HUES48 (cell line): ENCODE data around the gene CDC34.

ENCODE experiments used
- H3K27ac ChIP-seq: one replicate; pipeline ENCODE4 v1.7.0; 2013; ENCODE audit warnings: low read depth, low read length, inconsistent platforms
- H3K27me3 ChIP-seq: 2 replicates; pipeline ENCODE4 v1.6.1; 2013; ENCODE audit warnings: mild to moderate bottlenecking, low read length; ENCODE audit not compliant: control insufficient read depth, insufficient read depth
- H3K36me3 ChIP-seq: 2 replicates; pipeline ENCODE4 v1.6.1; 2013; ENCODE audit warnings: low read length; ENCODE audit not compliant: control insufficient read depth, insufficient read depth
- H3K4me1 ChIP-seq: 2 replicates; pipeline ENCODE4 v1.6.1; 2013; ENCODE audit warnings: mild to moderate bottlenecking, low read length; ENCODE audit not compliant: control insufficient read depth, insufficient read depth
- H3K4me3 ChIP-seq: 2 replicates; pipeline ENCODE4 v1.5.1; 2013; ENCODE audit warnings: mild to moderate bottlenecking, low read depth, low read length
- H3K9ac ChIP-seq: 2 replicates; pipeline ENCODE4 v1.6.1; 2013; ENCODE audit warnings: mild to moderate bottlenecking, low read depth, low read length, moderate library complexity
- H3K9me3 ChIP-seq: 2 replicates; pipeline ENCODE4 v1.6.1; 2013; ENCODE audit warnings: low read length; ENCODE audit not compliant: control insufficient read depth, insufficient read depth

The CDC34 gene

GRCh38 chr19:491146-491741 is 40.3 kb upstream of the CDC34 start:
- Histone ChIP-seq H3K27ac (no peak overlapping the region), H3K36me3 (no peaks in the 10 kb centered on the region), H3K4me3 (no peak overlapping the region), H3K4me1 (no peaks in the 10 kb centered on the region), H3K9me3 (no peaks in the 10 kb centered on the region), H3K27me3 (no peaks in the 10 kb centered on the region), H3K9ac (no peak overlapping the region)

- no peak overlapping the region for H3K4me3 ChIP-seq
- H3K9ac ChIP-seq, result no peak overlapping the region
These were observed 39.4 kb upstream of the CDC34 start for GRCh38 chr19:492091-492531.

GRCh38 chr19:493391-494170 is 38.0 kb upstream of the CDC34 start:
- no peaks in the 10 kb centered on the region for H3K4me1 ChIP-seq
- H3K27ac ChIP-seq, result no peak overlapping the region
- H3K36me3 ChIP-seq, result no peaks in the 10 kb centered on the region
- H3K4me3 ChIP-seq, result no peak overlapping the region
- H3K9me3 ChIP-seq, result no peaks in the 10 kb centered on the region
- no peak overlapping the region for H3K9ac ChIP-seq
- H3K27me3 ChIP-seq, result peaks cover 10% of the 10 kb centered on the region

More at GRCh38 chr19:492091-492531, 39.4 kb upstream of the CDC34 start:
- Histone ChIP-seq H3K4me1 (no peaks in the 10 kb centered on the region), H3K36me3 (no peaks in the 10 kb centered on the region), H3K9me3 (no peaks in the 10 kb centered on the region), H3K27ac (no peak overlapping the region), H3K27me3 (no peaks in the 10 kb centered on the region)

DNA sequence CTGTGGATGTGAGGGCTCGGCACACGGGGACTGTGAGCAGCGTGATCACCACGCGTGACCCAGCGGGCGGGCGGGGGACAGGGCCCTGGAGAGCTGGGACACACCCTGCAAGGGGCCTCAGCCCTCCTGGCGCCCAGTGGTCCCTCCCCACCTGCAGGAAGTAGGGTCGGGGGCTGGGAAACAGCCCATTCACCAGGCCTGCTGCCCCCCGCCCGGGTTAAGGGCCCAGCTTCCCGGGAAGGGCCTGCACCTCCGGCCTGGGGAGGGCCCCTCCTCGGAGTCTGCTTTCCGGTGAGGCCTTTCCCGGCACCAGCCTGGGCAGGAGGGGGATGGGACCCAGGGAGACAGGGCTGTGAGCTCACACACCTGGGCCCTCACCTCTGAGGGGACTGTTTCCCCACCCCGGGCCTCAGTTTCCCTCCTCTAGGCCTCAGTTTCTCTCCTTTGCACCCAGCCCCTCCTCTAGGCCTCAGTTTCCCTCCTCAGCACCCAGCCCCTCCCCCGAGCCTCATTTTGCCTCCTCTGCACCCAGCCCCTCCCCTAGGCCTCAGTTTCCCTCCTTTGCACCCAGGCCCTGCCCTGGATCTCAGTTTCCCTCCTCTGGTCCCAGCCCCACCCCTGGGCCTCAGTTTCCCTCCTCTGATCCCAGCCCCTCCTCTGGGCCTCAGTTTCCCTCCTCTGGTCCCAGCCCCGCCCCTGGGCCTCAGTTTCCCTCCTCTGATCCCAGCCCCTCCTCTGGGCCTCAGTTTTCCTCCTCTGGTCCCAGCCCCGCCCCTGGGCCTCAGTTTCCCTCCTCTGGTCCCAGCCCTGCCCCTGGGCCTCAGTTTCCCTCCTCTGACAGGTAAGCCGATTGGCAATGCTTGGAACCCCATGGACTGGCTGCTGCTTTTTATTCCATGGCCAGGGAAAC is 37.1 kb upstream of the CDC34 start:
- Histone ChIP-seq H3K9me3 (no peaks in the 10 kb centered on the region), H3K4me3 (no peak overlapping the region), H3K9ac (no peak overlapping the region), H3K27me3 (peaks cover 19% of the 10 kb centered on the region), H3K4me1 (no peaks in the 10 kb centered on the region), H3K36me3 (no peaks in the 10 kb centered on the region), H3K27ac (no peak overlapping the region)

GRCh38 chr19:495081-495401 is 36.5 kb upstream of the CDC34 start:
- no peaks in the 10 kb centered on the region for H3K36me3 ChIP-seq
- no peak overlapping the region for H3K27ac ChIP-seq
- H3K4me1 ChIP-seq, result no peaks in the 10 kb centered on the region
- no peak overlapping the region for H3K4me3 ChIP-seq
- no peaks in the 10 kb centered on the region for H3K9me3 ChIP-seq
- no peak overlapping the region for H3K9ac ChIP-seq
- H3K27me3 ChIP-seq, result peaks cover 24% of the 10 kb centered on the region

DNA sequence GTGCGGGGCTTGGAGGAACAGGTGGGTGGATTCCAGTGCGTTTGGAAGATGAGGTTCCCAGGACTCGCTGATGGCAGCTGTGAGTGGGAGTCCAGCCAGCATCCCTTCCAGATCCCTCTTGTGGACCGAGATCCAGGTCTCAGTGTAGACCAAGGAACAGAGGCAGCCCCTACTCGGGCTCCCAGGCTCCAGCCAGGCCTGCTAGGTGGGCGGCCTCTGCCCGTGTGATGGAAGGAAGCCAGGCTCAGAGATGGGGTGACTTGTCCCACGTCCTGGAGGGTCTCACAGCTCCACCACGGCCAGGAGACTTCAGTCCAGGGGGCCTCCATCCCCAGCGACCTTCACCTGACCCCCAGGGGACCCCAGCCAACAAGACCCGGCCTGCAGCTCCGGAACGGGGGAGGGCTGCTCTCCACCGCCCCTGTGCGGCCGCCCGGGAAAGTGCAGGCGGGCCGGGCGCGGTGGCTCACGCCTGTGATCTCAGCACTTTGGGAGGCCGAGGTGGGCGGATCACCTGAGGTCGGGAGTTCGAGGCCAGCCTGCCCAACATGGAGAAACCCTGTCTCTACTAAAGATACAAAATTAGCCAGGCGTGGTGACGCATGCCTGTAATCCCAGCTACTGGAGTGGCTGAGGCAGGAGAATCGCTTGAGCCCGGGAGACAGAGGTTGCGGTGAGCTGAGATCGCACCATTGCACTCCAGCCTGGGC is 36.0 kb upstream of the CDC34 start:
- no peaks in the 10 kb centered on the region for H3K9me3 ChIP-seq
- peaks cover 26% of the 10 kb centered on the region for H3K27me3 ChIP-seq
- no peak overlapping the region for H3K9ac ChIP-seq
- no peaks in the 10 kb centered on the region for H3K4me1 ChIP-seq
- H3K4me3 ChIP-seq, result peak overlapping the region; percentile 43; the same call in 1 of the 2 replicates
- H3K27ac ChIP-seq, result peak overlapping the region; percentile 17
- H3K36me3 ChIP-seq, result no peaks in the 10 kb centered on the region

DNA sequence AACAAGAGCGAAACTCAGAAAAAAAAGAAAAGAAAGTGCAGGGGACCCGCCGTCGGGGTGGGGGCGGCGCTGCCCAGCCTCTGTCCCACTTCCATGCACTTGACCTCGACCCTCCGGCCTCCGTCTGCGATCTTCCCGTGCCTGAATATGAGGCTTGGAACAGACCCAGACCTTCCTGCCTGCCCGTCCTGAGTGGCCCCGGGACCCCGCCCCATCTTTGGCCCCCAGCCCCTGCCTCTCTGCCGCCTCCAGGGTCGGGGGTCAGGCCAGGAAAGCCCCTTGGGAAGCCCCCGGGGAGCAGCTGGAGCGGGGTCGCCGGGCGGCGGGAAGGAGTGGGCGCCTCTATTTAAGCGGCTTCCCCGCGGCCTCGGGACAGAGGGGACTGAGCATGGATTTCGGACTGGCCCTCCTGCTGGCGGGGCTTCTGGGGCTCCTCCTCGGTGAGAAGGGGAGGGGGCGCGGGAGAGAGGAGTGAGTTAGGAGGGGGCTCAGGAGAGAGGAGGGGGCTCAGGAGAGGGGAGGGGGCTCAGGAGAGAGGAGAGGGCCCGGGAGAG is 35.4 kb upstream of the CDC34 start, which contains the start of gene MADCAM1:
Gene MADCAM1, plus strand, starts transcription at position 375 of the 554 bp plus-strand sequence. Its CDS starts 14 bp downstream, at position 389.
- Histone ChIP-seq H3K4me1 (no peaks in the 10 kb centered on the region), H3K36me3 (no peaks in the 10 kb centered on the region), H3K4me3 (peak within 1 kb of the TSS; percentile 66), H3K27me3 (peaks cover 26% of the 10 kb centered on the region), H3K9ac (no peak within 1 kb of the TSS), H3K9me3 (no peaks in the 10 kb centered on the region), H3K27ac (peak within 1 kb of the TSS; percentile 17)

DNA sequence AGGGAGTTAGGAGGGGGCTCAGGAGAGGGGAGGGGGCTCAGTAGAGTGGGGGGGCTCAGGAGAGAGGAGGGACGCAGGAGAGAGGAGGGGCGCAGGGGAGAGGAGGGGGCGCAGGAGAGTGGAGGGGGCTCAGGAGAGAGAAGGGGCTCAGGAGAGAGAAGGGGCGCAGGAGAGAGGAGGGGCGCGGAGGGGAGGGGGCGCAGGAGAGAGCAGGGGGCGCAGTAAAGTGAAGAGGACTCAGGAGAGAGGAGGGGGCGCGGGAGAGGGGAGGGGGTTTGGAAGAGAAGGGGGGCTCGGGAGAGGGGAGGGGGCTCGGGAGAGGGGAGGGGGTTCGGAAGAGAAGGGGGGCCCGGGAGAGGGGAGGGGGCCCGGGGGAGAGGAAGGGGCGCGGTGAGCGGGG is 34.6 kb upstream of the CDC34 start:
- no peaks in the 10 kb centered on the region for H3K9me3 ChIP-seq
- peak overlapping the region; percentile 26; the same call in 1 of the 2 replicates for H3K4me3 ChIP-seq
- H3K36me3 ChIP-seq, result no peaks in the 10 kb centered on the region
- no peak overlapping the region for H3K9ac ChIP-seq
- H3K4me1 ChIP-seq, result no peaks in the 10 kb centered on the region
- H3K27me3 ChIP-seq, result peaks cover 26% of the 10 kb centered on the region
- H3K27ac ChIP-seq, result no peak overlapping the region

DNA sequence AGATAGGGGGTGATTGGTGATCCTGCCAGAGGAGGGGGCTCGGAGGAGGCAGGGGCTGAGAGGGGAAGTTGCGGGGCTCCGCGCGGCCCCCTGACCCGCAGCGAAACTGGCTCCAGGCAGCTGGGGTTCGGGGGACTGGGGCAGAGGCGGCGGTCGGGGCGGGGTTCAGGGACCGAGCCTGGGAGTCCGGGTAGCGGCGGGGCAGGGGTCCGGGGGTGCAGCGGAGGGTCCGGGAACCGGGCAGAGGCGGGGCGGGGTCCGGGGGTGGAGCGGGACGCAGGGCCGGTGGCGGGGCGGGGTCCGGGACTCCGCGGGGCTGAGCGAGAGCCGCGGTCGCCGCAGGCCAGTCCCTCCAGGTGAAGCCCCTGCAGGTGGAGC is 34.1 kb upstream of the CDC34 start:
- Histone ChIP-seq H3K9ac (no peak overlapping the region), H3K36me3 (no peaks in the 10 kb centered on the region), H3K4me1 (no peaks in the 10 kb centered on the region), H3K9me3 (no peaks in the 10 kb centered on the region), H3K4me3 (peak overlapping the region; percentile 66), H3K27me3 (peaks cover 26% of the 10 kb centered on the region), H3K27ac (no peak overlapping the region)

DNA sequence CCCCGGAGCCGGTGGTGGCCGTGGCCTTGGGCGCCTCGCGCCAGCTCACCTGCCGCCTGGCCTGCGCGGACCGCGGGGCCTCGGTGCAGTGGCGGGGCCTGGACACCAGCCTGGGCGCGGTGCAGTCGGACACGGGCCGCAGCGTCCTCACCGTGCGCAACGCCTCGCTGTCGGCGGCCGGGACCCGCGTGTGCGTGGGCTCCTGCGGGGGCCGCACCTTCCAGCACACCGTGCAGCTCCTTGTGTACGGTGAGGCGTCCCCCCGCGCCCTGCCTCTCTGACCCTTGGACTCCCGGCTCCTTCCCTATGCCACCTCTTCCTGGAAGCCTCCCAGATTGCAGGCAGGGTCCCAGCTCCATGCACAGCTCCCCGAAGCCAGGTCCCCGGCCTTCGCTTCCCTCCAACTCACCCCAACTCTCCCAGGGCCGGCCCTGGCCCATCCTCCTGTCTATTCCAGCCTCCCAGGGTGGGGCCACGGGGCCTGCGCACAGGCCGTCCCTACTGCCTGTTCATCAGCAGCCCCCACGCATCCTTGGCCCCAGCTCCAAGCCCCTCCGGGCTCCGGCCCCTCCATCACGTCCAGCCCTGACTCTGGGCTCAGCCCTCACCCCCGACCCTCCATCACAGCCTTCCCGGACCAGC is 33.6 kb upstream of the CDC34 start:
- H3K36me3 ChIP-seq, result no peaks in the 10 kb centered on the region
- H3K4me3 ChIP-seq, result peak overlapping the region; percentile 66
- H3K9me3 ChIP-seq, result no peaks in the 10 kb centered on the region
- peaks cover 26% of the 10 kb centered on the region for H3K27me3 ChIP-seq
- no peaks in the 10 kb centered on the region for H3K4me1 ChIP-seq
- H3K27ac ChIP-seq, result no peak overlapping the region
- H3K9ac ChIP-seq, result no peak overlapping the region
